Mammary epithelial cell (primary cell): Measurements from ENCODE around the gene MGP.

Experiments used
- EZH2 ChIP-seq: IDR thresholded peaks from 2 replicates; pipeline ENCODE4 v1.6.1; 2012; ENCODE audit warnings: low read length, inconsistent platforms, borderline replicate concordance
- TF ChIP-seq, protein P1 (sequence below), 2 donors: IDR thresholded peaks in 1 of 2; conservative IDR thresholded peaks in 1 of 2; 2 replicates each; pipeline ENCODE4 v1.5.1; 2011 to 2012; ENCODE audit warnings: inconsistent platforms in 2 of 2, low read length in 2 of 2, mild to moderate bottlenecking in 2 of 2, control low read depth in 1 of 2, low read depth in 1 of 2; ENCODE audit not compliant: insufficient read depth in 1 of 2; ENCODE audit errors: extremely low read depth in 1 of 2

DNA sequence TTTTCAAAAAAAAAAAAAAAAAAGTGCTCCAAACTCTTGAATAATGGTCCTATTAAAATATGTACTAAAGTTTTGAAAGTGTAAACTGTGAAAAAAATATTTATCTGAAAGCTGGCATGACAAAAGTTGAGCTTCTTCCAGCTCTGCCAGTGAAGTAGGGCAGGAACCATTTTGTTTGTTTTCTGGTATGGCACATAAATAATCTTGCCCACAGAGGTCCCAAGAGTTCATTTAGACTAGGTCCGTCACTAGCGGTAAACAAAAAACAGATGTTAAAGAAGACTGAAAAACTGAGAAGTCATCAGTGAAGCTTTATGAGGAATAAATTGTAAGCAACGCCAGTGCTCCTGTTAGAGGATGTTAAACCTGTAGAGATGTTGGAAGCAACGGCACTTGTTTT lies 45.7 kb upstream of the MGP start:
- TF ChIP-seq, protein P1, sequence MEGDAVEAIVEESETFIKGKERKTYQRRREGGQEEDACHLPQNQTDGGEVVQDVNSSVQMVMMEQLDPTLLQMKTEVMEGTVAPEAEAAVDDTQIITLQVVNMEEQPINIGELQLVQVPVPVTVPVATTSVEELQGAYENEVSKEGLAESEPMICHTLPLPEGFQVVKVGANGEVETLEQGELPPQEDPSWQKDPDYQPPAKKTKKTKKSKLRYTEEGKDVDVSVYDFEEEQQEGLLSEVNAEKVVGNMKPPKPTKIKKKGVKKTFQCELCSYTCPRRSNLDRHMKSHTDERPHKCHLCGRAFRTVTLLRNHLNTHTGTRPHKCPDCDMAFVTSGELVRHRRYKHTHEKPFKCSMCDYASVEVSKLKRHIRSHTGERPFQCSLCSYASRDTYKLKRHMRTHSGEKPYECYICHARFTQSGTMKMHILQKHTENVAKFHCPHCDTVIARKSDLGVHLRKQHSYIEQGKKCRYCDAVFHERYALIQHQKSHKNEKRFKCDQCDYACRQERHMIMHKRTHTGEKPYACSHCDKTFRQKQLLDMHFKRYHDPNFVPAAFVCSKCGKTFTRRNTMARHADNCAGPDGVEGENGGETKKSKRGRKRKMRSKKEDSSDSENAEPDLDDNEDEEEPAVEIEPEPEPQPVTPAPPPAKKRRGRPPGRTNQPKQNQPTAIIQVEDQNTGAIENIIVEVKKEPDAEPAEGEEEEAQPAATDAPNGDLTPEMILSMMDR (conservative IDR thresholded peaks at IDR 0.05 in 1 of 2, IDR thresholded peaks at IDR 0.05 in 1 of 2; ENCODE audit: extremely low read depth in 1 of 2, insufficient read depth in 1 of 2, low read depth in 1 of 2, low read length in 2 of 2), result no peak
- TF ChIP-seq EZH2, result no peak
